Measurements from ENCODE around the gene ATP8B3. TPM values are rescaled to one million over a fixed set of nuclear protein-coding genes. Genes with fewer than 3 reads are reported as not detected.
"Not testable (repeated sequence)": the region's sequence is repeated elsewhere in the genome, so short reads cannot be mapped to it uniquely, and the experiment has no call there.

The ATP8B3 gene
- total and polyA plus RNA-seq, 5 donors from 2014 or later, result 1.1 to 12.2 (median 3.2) TPM

DNA sequence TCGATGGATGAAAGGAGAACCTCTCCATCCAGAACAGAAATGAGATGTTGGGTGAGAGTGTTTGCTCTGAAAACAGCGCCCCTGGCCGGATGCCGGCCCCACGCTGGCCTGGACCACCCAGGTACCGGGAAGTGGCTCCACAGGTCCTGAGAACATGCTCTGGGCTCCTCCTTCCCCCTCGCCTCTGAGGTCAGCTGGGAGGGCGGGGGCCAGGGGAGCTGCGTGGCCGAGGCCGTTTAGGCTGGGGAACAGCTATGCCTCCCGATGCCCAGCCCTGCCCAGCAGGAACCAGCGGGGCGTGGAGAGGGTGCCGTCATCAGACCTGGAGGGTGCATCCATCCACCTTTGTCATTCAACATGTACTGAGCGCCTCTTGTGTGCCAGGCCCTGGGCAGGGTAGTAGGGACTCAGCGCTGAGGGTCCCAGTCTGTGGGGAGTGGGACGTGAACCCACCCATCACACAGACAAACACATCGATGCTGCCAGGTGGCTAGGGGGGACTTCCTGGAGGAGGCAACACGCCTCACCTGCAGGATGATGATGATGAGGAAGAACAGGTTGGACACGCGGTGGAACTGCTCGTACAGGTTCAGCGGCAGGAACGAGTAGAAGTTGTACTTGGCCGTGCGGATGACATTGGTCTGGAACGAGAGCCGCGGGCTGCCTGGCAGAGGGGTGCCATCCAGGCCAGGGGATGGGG, 4.2 kb downstream of the ATP8B3 start:
- peaks cover under 1 to 12% (median 5%) of the 10 kb centered on the region in 4 donors for H3K4me1 Mint-ChIP-seq
- ATAC-seq (ENCODE audit: low read depth in 2 of 2), result no peak
- Histone ChIP-seq H3K27me3 (ENCODE audit: control insufficient read depth, insufficient read depth, low read length) (no peaks in the 10 kb centered on the region), H3K36me3 (ENCODE audit: control insufficient read depth, insufficient read depth, low read length) (no peaks in the 10 kb centered on the region), H3K27ac (ENCODE audit: insufficient read depth, low read length, poor library complexity, severe bottlenecking) (no peak overlapping the region), H3K9me3 (ENCODE audit: control insufficient read depth in 2 of 2, low read length in 2 of 2) (no peaks in the 10 kb centered on the region), H3K4me3 (ENCODE audit: low read depth, low read length) (no peak overlapping the region), H3K4me1 (ENCODE audit: control insufficient read depth, insufficient read depth, low read length, poor library complexity, severe bottlenecking) (peaks cover 11% of the 10 kb centered on the region)
- H3K27ac Mint-ChIP-seq, result no peak overlapping the region
- H3K9me3 Mint-ChIP-seq, result no peaks in the 10 kb centered on the region
- H3K27me3 Mint-ChIP-seq, result no peaks in the 10 kb centered on the region
- DNase-seq, result no peak
- H3K36me3 Mint-ChIP-seq, result no peaks in the 10 kb centered on the region
- peak overlapping the region in 1 of 4 donors; percentile 41 for H3K4me3 Mint-ChIP-seq

DNA sequence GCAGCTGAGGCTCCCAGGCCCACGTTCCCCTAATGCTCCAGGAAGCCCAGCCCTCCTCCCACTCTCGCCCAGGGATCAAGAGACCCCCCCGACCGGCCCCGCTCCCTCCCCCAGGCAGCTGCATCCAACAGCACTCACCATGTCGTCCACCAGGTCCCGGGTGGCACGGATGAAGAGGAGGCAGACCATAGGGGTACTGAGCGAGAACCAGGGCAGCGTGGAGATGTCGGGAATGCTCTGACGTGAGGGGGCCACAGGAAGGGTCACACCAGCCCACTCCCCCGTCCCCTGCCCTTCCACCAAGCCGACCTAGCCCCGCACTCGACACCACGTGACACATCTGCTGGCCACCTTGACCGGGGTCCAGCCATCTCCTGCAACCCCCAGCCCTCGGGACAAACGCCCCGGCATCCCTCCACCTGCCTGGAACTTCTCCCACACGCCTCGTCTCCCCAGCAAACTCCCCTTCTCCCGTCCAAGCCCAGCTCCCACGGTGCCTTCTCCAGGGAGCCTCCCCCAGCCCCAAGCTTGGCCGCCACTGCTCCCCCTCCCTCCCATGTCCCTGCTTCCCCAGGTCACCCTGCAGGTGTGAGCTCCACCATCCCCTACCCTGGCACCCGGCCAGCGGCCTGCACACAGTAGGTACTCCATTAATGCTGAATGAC, 4.9 kb downstream of the ATP8B3 start:
- H3K4me3 Mint-ChIP-seq, result no peak overlapping the region
- DNase-seq (no peak), ATAC-seq (ENCODE audit: low read depth in 2 of 2) (no peak)
- H3K27me3 Mint-ChIP-seq, result no peaks in the 10 kb centered on the region
- no peak overlapping the region for H3K27ac Mint-ChIP-seq
- Histone ChIP-seq H3K9me3 (ENCODE audit: control insufficient read depth in 2 of 2, low read length in 2 of 2) (no peaks in the 10 kb centered on the region), H3K27me3 (ENCODE audit: control insufficient read depth, insufficient read depth, low read length) (no peaks in the 10 kb centered on the region), H3K4me3 (ENCODE audit: low read depth, low read length) (no peak overlapping the region), H3K36me3 (ENCODE audit: control insufficient read depth, insufficient read depth, low read length) (no peaks in the 10 kb centered on the region), H3K4me1 (ENCODE audit: control insufficient read depth, insufficient read depth, low read length, poor library complexity, severe bottlenecking) (peaks cover 7% of the 10 kb centered on the region), H3K27ac (ENCODE audit: insufficient read depth, low read length, poor library complexity, severe bottlenecking) (no peak overlapping the region)
- no peaks in the 10 kb centered on the region for H3K36me3 Mint-ChIP-seq
- no peaks in the 10 kb centered on the region for H3K9me3 Mint-ChIP-seq
- peaks cover 0 to 6% (median 0%) of the 10 kb centered on the region in 4 donors for H3K4me1 Mint-ChIP-seq

DNA sequence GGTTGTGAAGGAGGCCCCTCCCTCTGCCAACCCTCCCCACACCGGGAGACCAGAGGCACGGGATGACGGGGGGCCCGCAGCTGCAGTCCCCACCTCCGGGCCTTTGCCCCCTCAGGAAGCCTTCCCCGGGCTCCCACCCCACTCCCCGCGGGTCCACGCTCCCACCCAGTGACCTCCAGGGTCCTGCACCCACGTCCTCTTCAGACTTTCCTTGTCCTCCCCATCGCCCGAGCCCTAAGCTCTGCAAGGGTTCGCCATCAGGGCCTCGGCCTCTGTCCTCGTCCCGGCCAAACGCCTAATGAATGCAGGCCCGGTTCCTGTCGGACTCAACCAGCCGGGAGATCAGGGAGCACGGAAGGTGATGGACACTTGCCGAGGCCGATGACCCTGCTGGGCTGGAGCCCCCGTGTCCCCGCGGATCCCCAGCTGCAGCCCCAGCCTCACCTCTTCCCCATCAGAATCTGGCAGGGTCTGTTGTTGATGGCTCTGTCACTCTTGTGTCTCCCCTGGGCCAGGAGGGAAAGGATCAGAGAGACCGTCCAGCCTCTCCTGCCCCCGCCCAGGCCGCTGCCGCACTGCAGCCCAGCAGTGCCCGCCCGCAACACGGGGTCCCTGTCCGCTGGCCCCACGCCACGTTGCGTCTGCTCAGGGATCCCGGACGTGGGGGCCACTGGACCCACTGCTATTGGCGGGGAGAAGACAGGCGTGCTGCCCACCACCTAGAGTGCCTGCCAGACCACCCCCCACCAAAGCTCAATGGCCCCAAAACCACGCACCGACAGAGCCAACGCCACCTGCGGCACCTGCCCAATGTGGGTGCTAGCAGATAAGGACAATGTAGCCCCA, 5.7 kb downstream of the ATP8B3 start:
- DNase-seq, result no peak
- Mint-ChIP-seq H3K27me3 (no peaks in the 10 kb centered on the region), H3K9me3 (no peaks in the 10 kb centered on the region)

DNA sequence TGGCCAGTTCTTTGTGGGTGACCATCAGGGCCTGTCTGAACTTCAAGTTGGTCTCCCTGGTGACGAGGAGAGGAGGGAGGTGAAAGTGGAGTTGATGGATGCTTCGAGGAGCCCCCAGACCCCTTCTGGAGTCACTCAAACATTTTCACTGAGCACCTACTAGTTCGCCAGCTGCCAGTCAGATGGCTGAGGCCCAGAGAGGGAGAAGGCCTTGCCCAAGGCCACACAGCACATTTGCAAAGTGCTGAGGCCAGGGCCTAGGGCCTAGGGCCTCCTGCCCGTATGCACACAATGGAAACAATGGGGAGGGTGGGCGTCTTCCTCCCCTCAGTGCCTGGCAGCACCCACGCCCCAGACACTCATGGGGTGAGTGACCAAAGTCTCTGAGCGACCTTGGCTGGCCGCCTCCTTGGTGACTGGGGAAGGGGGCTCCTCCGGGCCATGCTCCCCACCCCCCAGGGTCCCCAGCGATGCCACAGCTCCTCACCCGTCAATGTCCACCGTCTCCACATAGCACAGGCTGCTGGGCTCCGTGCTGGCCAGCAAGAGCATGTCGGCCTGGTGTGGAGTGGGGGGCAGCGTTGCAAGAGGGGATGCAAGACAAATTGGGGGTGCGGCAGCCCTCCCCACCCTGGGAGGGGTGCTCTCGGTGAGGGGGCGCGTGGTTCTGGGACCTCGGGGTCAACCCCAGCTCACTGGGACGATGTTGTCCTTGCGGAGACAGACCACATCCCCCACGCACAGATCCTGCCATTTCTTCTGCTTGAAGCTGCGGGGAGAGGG, 6.5 kb downstream of the ATP8B3 start:
- Histone ChIP-seq H3K9me3 (ENCODE audit: control insufficient read depth in 2 of 2, low read length in 2 of 2) (no peaks in the 10 kb centered on the region), H3K36me3 (ENCODE audit: control insufficient read depth, insufficient read depth, low read length) (no peaks in the 10 kb centered on the region), H3K4me3 (ENCODE audit: low read depth, low read length) (no peak overlapping the region), H3K27ac (ENCODE audit: insufficient read depth, low read length, poor library complexity, severe bottlenecking) (no peak overlapping the region), H3K27me3 (ENCODE audit: control insufficient read depth, insufficient read depth, low read length) (no peaks in the 10 kb centered on the region), H3K4me1 (ENCODE audit: control insufficient read depth, insufficient read depth, low read length, poor library complexity, severe bottlenecking) (no peaks in the 10 kb centered on the region)
- H3K27me3 Mint-ChIP-seq, result no peaks in the 10 kb centered on the region
- H3K4me3 Mint-ChIP-seq, result peak overlapping the region in 1 of 4 donors; percentile 35
- H3K27ac Mint-ChIP-seq, result no peak overlapping the region
- ATAC-seq (ENCODE audit: low read depth in 2 of 2) (no peak), DNase-seq (no peak)
- H3K4me1 Mint-ChIP-seq, result no peaks in the 10 kb centered on the region
- no peaks in the 10 kb centered on the region for H3K9me3 Mint-ChIP-seq
- H3K36me3 Mint-ChIP-seq, result no peaks in the 10 kb centered on the region

More for the DNA sequence above, 5.7 kb downstream of the ATP8B3 start:
- Histone ChIP-seq H3K4me3 (ENCODE audit: low read depth, low read length) (no peak overlapping the region), H3K36me3 (ENCODE audit: control insufficient read depth, insufficient read depth, low read length) (no peaks in the 10 kb centered on the region), H3K9me3 (ENCODE audit: control insufficient read depth in 2 of 2, low read length in 2 of 2) (no peaks in the 10 kb centered on the region), H3K27ac (ENCODE audit: insufficient read depth, low read length, poor library complexity, severe bottlenecking) (no peak overlapping the region), H3K4me1 (ENCODE audit: control insufficient read depth, insufficient read depth, low read length, poor library complexity, severe bottlenecking) (peaks cover 1% of the 10 kb centered on the region), H3K27me3 (ENCODE audit: control insufficient read depth, insufficient read depth, low read length) (no peaks in the 10 kb centered on the region)
- Mint-ChIP-seq H3K36me3 (no peaks in the 10 kb centered on the region), H3K4me1 (peaks cover 0 to 4% (median 0%) of the 10 kb centered on the region in 4 donors), H3K4me3 (no peak overlapping the region), H3K27ac (no peak overlapping the region)
- no peak for ATAC-seq (ENCODE audit: low read depth in 2 of 2)

DNA sequence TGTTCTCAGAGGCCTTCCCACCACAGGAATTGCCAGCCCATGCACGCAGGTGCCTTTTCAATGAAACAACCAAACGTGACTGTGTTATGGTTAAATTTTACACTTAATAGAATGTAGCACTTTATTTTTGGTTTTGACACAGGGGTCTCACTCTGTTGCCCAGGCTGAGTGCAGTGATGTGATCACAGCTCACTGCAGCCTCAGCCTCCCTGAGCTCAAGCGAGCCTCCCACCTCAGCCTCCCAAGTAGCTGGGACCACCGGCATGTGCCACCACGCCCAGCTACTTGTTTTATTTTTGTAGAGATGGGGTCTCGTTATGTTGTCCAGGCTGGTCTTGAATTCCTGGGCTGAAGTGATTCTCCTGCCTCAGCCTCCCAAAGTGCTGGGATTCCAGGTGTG, 7.2 kb downstream of the ATP8B3 start:
- peaks cover 4% of the 10 kb centered on the region for H3K36me3 ChIP-seq (ENCODE audit: control insufficient read depth, insufficient read depth, low read length)
- no peaks in the 10 kb centered on the region for H3K27me3 Mint-ChIP-seq
- H3K9me3 Mint-ChIP-seq, result no peaks in the 10 kb centered on the region
- H3K4me3 Mint-ChIP-seq, result no peak overlapping the region
- H3K27ac ChIP-seq (ENCODE audit: insufficient read depth, low read length, poor library complexity, severe bottlenecking), result no peak overlapping the region
- H3K4me1 ChIP-seq (ENCODE audit: control insufficient read depth, insufficient read depth, low read length, poor library complexity, severe bottlenecking), result no peaks in the 10 kb centered on the region
- no peak overlapping the region for H3K27ac Mint-ChIP-seq
- DNase-seq (no peak), ATAC-seq (ENCODE audit: low read depth in 2 of 2) (no peak)
- H3K36me3 Mint-ChIP-seq, result peaks cover 4% of the 10 kb centered on the region
- no peaks in the 10 kb centered on the region for H3K27me3 ChIP-seq (ENCODE audit: control insufficient read depth, insufficient read depth, low read length)
- peaks cover 0 to 3% (median 0%) of the 10 kb centered on the region in 4 donors for H3K4me1 Mint-ChIP-seq
- no peak overlapping the region for H3K4me3 ChIP-seq (ENCODE audit: low read depth, low read length)
- no peaks in the 10 kb centered on the region for H3K9me3 ChIP-seq (ENCODE audit: control insufficient read depth in 2 of 2, low read length in 2 of 2)

DNA sequence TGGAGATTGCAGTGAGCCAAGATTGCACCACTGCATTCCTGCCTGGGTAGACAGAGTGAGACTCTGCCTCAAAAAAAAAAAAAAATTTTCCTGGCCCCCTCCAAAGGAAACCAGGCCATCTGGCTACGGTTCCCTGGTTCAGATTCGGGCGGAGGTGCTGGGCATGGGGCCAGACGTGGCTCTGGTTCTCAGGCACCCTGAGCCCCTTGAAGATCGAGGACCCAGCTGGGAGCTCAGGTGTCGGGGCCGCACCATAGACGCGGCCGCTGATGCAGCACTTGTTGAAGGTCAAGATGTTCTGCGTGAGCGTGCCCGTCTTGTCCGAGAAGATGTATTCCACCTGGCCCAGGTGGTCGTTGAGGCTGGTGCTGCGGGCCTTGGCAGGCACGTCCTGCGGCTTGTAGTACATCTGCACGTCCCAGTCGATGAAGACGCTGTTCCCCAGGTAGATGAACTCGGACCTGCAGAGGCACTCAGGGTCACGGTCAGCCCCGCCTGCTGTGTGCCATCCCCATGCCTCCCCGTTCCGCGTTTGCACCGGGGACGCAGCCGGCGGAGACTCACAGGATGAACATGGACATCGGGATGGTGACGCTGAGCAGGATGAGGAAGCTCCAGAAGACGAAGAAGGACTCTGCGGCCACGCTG, 12.3 kb downstream of the ATP8B3 start:
- Mint-ChIP-seq H3K27me3 (no peaks in the 10 kb centered on the region), H3K27ac (no peak overlapping the region), H3K9me3 (no peaks in the 10 kb centered on the region), H3K36me3 (peaks cover 5% of the 10 kb centered on the region), H3K4me3 (no peak overlapping the region), H3K4me1 (peaks cover 0 to 3% (median 0%) of the 10 kb centered on the region in 4 donors)
- DNase-seq (no peak), ATAC-seq (ENCODE audit: low read depth in 2 of 2) (no peak)
- Histone ChIP-seq H3K36me3 (ENCODE audit: control insufficient read depth, insufficient read depth, low read length) (peaks cover 5% of the 10 kb centered on the region), H3K27ac (ENCODE audit: insufficient read depth, low read length, poor library complexity, severe bottlenecking) (no peak overlapping the region), H3K4me3 (ENCODE audit: low read depth, low read length) (no peak overlapping the region), H3K4me1 (ENCODE audit: control insufficient read depth, insufficient read depth, low read length, poor library complexity, severe bottlenecking) (peaks cover 6% of the 10 kb centered on the region), H3K27me3 (ENCODE audit: control insufficient read depth, insufficient read depth, low read length) (no peaks in the 10 kb centered on the region), H3K9me3 (ENCODE audit: control insufficient read depth in 2 of 2, low read length in 2 of 2) (no peaks in the 10 kb centered on the region)

DNA sequence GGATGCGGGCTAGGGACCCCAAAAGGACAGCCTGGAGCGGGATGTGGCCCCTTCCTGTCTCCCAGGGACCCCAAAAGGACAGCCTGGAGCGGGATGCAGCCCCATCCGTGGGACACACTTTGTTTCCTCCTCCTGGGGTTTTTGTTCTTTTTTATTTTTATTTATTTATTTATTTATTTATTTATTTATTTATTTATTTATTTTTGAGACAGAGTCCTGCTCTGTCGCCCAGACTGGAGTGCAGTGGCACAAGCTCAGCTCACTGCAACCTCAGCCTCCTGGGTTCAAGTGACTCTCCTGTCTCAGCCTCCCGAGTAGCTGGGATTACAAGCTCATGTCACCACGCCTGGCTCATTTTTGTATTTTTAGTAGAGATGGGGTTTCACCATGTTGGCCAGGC, 14.8 kb downstream of the ATP8B3 start:
- H3K36me3 ChIP-seq (ENCODE audit: control insufficient read depth, insufficient read depth, low read length); ATAC-seq (ENCODE audit: low read depth in 2 of 2); H3K9me3 ChIP-seq (ENCODE audit: control insufficient read depth in 2 of 2, low read length in 2 of 2); H3K27ac ChIP-seq (ENCODE audit: insufficient read depth, low read length, poor library complexity, severe bottlenecking); H3K4me3 ChIP-seq (ENCODE audit: low read depth, low read length); H3K36me3 Mint-ChIP-seq; H3K4me1 ChIP-seq (ENCODE audit: control insufficient read depth, insufficient read depth, low read length, poor library complexity, severe bottlenecking); H3K27me3 ChIP-seq (ENCODE audit: control insufficient read depth, insufficient read depth, low read length); H3K27ac Mint-ChIP-seq; H3K4me3 Mint-ChIP-seq; DNase-seq; H3K9me3 Mint-ChIP-seq; H3K4me1 Mint-ChIP-seq; H3K27me3 Mint-ChIP-seq: not testable (repeated sequence)
